ENCODE data around the gene CNPY1.

The CNPY1 gene

DNA sequence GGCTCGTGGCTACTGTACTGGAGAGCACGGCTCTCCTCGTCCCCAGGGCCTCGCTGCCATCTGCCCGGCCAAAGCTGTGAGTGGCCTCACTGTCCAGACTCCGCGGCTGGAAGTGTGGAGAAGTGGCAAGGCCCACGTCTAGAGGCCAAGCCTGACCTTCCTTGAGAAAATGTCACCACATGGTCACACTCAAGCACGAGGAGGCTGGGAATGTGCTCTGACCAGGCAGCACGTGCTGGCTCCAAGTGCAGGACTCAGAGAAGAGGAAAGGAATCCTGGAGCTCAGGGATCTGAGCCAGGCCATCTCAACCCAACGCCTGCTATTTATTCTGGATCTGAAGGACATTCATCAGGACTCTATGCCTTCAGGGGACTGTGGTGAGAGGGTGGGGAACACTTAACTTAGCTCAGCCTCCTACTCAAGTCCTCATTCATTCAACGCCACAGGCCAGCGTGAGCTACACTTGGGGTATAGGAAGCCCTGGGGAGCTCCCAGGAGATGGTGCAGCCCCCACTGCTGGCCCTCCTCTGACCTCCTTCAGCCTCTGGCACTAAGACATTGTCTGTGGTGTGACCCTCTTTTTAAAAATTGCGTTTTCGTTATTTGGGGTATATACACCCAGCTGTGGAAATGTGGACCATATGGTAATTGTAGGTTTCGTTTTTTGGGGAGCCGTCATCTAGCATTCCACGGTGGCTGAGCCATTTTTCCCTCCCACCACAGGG lies 59.4 kb downstream of the CNPY1 start:
- no peak for DNase-seq

DNA sequence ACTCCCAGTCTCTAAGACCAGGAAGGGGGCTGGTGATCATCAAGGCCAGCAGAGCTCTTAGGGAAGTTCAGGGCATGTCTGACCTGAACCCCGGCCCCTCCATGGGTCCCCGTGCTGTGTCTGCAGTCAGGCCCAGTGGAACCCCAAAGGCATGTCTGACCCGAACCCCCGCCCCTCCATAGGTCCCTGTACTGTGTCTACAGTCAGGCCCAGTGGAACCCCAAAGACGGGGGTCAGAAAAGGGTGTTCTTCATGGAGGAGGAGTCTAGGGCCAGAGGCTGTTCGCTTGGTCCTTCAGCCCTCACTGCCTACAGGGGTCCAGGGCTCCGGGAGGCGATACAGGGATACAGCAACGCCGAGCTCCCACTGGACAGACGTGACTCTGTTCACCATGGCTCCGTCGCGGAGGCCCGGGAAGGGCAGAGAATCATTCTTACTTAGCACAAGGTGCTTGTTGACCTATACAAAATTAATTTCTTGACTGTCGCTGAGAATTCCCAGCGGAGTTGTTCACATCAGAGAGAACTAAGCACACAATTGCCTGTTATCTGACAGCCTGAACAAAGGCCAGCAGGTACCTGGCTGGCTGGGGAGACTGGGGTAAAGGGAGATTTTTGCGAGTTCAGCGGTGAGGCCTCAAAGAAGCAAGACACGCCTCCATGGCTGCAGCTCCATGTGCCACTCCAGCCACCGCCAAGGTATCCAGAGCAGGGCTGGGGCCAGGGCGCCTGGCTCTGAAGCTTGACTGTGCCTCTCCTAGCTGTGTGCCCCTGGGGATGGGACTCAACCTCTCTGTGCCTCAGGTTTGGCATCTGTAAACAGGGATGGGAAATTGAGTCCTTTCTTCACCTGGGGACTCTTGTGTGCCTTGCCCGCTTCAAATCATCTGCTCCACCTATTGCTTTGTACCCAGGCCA lies 61.6 kb downstream of the CNPY1 start:
- DNase-seq, result no peak

DNA sequence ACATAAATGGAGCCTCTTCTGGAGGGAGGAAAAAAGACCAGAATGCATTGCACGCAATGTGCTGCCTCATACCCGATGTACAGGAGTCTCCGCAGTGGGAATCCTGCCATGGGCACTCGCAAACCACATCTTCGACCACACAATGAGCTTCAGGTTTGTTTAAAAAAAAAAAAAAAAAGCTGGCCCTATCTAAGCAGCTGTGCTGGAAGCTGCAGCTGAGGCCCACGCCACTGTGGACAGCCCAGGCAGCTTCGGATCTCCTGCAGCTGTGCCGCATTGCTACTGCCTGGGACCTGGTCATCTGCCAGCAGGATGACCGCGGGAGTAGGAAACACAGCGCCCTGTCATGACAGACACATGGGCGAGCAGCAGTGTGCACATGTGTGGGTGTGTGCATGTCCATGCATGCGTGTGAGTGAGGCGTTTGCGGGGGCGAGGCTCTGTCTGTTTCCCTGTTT lies 62.5 kb downstream of the CNPY1 start:
- DNase-seq, result no peak

DNA sequence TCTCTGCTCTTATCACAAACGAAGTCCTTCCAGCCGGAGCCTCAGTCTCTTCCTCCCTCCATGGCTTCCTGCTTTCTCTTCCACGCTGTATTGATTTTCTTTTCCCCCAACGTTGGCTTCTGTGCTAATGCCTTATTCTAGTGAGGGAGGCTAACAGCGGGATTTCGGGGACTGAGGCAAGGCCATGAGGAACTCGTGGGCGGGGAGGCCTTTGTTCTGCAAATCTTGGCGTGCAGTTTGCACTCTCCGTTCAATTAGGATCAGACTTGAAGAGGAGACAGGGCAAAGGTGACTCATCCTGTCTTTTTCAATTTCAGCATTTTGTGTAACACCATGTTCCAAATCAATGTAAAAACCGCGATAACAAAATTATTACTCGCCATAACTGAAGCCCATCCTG lies 63.1 kb downstream of the CNPY1 start:
- DNase-seq, result no peak

DNA sequence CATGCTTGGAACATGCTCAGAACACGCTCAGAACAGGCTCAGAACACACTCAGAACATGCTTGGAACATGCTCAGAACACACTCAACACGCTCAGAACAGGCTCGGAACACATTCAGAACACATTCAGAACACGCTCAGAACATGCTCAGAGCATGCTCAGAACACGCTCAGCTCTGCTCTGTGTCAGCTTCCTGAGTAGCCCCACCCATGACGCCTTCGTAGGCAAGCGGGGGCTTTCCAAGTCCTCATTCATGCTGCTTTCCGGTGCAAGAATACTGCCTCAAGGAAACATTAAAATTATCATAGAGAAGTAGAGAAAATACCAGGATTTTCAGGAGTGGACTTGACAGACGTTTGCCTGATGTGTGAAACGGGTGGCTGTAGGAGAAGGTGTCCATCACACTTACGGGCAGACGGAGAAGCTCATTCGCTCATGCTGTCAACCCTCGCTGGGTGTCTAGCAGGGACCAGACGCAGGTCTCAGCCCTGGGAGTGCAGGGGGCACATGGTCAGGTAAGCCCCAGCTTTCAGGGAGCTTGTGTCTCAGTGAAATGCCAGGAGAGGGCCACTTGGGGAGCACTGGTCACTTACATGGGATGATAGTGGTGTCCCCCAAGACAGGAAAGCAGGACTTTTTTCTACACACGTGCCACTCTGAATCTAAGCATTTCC lies 63.7 kb downstream of the CNPY1 start:
- DNase-seq, result no peak

DNA sequence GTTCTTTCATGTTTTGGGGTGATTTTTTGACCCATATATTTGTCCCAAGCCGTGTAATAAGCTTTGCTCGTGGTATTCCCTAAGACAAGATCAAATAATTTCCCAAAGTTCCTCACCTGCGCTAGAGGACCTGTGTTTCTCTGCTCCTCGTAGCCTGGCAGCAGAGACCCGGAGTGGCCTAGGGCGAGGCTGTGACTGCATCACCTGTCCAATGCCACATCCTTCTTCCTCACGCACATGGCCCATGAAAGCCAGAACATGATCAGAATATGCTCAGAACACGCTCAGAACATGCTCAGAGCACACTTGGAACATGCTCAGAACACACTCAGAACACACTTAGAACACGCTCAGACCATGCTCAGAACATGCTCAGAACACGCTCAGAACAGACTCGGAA lies 64.6 kb downstream of the CNPY1 start:
- no peak for DNase-seq

DNA sequence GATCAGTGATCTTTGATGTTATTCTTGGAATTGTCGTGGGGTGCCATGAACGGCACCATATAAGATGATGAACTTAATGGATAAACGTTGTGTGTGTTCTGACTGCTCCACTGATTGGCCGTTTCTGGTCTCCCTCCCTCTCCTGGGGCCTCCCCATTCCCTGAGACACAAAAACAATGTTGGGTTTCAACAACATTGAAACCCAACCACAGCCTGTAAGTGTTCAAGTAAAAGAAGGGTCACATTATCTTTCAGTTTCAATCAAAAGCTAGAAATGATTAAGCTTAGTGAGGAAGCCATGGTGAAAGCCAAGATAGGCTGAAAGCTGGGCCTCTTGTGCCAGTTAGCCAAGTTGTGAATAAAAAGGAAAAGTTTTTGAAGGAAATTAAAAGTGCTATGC lies 68.9 kb downstream of the CNPY1 start:
- no peak for DNase-seq

DNA sequence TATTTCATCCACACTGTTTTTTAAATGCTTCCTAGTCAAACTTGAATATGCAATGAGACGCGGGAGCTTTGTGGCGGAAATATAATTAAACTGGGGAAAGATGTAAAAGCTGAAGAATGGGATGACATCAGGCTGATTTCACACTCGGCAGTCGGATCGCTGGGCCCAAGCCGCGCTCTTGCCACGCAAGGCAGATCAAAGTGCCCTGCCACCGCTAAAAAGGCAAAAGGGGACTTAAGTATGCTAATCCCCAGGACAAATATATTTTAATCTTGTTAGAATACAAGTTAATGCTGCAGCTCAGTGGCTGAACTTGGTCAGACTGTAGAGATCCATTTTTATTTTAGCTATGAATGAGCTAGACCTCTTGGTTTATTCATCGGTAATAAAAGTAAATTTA lies 74.6 kb downstream of the CNPY1 start:
- no peak for DNase-seq

DNA sequence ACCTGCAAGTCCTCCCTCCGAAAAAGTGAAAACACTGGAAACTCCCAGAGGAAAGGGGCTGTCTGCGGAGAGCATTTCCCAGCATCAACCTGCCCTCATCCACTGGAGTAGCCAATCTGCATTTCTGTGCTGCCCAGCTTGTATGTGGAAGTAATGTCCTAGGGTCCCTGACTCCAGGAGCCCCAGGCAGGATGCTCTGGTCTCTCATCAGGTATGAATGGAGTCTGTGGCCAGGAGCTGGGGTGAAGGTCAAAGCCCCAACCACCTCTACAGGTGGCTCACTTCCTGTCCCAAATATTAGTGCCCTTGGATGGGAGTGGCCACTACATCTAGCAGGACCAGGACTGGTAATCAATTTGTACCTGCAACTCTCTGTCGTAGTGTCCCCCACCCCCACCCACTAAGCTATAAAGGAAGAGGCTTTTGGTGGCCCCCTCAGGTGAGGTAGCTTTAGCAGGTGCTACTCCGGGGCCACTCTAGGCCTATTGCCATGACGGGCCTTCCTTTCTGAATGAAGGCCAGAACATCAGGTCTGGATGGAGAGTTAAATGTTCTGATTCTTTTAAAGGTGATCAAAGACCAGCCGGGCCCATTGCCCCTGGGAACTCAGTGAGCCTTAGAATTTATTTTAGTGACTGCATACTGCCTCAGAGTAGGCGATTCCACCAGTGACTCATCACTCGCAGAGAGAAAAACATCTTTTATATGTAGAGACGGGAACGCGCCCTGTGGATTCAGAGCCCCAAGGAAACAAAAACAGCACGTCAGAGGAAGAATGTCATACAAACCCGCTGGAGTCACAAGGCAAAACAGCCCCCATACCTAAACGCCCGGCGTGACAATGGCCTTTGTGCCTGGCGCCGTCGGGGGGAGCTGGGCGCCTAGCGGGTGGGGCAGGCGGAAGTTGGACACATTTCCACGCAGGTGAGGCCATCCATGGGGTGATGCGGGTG lies 75.4 kb downstream of the CNPY1 start:
- DNase-seq, result no peak

DNA sequence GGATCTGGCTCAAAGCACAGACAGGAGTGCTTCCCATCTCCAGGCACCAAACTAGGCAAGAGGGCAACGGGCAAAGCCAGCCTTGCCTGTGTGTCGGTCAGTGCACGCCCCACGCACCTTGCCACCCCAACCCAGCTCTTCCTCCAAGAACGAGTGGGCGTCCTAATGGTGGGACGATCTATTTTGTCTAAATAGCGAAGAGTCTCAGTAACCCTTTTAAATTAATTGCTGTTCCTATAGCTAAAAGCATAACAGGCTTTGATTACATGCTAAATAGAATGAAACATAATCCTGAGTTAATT lies 76.2 kb downstream of the CNPY1 start:
- DNase-seq, result no peak

DNA sequence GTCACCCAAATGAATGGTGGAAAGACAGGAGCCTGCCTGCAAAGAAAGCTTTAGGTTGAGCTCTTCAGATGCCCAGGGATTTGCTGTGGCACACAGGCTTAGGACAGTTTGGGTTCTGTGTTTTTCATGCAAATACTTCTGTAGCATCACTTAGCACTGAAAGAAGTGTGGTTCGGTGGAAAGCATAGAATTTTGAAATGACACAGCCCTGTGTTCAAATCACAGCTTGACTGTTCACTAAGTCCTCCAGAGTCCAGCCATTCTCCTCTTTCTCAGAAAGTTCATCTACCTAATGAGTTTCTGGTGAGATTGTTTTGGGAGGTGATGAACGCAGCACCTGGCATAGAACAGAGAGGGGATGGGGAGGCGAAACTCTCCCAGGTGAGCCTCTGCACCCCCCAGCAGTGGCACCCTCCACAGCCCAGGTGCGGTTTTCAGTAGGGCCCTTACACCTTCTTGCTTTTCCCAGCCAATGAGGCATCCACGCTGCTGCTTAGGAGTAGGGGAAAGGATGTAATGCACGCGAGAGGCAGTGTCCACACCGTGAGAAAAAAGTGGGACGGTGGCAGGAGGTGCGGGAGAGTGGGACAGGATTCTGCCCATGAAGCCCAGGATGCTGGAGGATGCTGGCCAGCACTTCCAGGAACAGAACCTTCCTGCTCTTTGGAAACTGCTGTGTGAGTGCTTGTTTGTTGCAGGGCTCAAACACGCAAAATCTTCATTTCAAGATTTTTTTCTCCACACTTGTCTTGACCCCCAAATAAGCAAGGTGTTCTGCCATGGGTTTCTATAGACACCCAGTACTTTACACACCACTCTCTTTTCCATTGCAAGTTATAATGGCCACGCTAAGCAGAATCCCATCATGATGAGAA lies 76.8 kb downstream of the CNPY1 start:
- DNase-seq, result no peak

DNA sequence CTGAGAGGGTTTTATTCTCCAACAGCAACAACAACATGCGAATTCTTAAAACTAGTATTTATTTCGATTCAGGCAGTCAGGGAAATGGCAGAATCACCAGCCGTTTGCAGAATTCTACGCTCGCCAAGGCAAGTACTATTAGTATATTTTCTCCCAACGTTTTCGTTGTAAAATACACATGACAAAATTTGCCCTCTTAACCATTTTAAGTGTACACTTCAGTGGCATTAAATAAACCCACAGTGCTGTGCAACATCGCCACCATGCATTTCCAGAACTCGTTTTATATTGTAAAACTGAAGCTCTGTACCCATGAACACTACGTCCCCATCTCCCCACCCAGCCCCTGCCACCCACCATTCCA lies 77.6 kb downstream of the CNPY1 start:
- no peak for DNase-seq

DNA sequence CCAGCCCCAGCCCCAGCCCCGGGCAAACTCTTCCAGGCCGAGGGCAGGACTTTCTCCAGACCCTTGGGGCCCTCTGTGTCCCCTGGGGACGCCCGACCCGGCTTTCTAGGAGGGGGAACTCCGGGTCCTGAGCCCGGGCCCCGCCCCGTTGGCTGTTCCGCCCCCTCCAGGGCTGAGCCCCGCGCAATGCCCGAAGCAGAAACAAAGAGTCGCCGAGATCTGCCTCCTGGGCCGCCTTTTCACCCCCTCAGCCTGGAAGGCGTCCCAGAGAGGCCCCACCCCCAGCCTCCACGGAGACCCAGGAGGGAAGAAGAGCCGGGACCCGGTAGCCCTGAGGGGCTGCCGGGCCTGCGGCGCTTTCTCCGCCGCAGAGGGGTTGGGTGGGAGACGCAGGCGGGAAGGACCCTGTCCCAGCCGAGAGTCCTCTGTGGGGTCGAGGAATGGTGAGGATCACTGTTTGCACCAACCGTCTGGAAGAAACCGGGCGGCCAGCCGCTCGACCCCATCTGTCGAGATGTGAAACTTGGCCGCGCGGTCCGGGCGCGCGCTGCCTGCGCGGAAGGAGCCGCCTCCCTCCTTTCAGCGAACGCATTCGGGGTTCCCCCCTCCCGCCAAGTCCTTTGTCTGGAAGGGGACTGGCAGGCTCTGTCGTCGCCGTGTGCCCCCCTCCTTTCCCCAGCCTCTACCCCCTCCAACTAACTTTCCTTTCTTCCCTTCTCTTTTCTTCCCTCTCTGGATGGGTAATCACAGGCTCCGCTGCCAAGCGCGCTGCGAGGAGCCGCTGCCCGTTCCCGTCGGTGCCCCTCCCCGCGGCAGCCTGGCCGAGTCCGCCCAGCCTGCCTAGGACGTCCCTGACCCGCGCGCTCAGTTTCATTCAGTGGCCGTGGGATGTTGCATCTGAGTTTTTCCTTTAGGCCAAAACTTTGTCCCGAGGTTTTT lies 78.2 kb downstream of the CNPY1 start:
- no peak for DNase-seq

DNA sequence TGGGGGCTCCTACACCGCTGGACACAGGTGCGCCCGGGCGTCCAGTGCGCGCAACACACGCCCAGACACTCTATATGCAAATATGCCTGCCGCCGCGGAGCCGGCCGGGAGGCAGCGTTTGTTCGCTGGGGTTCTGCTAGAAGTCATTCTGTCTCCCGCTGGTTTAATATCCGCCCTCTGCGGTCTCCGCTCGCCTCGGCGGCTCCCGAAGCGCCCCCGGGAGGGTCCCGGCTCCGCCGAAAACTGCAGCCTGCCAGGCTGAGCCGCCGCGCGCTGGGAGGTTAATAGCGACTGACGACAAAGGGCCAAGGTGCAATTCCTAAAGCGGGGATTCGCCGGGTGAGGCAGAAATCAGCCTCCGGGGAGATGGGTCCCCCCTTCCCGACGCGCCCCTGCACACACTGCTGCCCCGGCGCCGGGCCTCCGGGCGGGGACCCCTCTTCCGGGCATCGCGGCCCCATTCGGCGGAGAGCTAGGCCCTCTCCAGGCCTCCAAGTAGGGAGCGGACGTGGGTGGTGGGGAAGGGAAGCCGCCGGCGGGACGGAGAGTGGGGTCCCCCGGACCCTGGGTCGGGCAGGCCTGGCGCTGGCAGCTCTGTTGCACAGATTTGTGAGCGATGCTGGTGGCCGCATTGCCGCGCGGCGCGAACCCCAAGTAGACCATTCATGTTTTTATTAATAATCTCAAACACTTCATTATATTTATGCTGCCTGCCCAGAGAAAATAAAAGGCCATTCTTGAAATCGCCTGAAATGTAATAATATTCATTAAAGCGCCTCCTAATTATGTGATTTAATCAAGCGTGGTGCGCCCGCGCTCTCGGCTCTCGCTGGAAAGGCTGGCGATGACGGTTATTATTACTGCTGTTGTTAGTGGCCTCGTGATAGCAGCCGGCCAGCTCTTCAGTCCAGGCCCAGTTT lies 79.3 kb downstream of the CNPY1 start:
- DNase-seq, result no peak

DNA sequence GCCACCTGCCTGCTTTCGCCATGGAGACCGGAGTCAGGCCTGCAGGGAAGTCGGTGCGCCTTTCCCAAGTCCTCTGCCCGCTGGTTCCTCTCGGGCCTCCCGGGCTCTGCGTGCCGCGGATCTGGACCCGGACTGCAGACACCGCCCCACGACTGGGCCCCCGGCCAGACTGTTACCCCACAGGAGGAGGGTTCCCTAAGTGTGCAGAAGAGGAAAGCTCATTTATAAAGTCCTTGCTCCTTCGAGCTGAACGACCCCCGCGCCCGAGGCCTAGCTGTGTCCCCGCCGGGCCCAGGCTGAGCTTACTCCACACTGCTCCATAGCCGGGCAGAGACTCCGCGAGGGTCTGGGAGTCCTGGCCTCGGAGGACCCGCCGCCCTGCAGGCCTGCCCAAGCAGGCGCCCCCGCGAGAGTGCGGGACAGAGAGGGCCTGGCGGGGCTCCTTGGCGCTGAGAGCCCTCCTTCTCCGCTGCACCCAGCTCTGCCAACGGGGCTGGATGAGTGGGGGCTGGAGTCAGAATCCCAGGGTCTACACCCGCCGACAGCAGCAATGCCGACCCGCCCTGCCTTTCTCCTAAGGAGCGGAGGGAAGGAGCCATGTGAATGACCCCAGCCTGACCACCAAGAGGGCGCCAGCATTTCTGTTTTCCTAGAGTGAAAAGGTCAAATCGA lies 80.1 kb downstream of the CNPY1 start:
- DNase-seq, result no peak

DNA sequence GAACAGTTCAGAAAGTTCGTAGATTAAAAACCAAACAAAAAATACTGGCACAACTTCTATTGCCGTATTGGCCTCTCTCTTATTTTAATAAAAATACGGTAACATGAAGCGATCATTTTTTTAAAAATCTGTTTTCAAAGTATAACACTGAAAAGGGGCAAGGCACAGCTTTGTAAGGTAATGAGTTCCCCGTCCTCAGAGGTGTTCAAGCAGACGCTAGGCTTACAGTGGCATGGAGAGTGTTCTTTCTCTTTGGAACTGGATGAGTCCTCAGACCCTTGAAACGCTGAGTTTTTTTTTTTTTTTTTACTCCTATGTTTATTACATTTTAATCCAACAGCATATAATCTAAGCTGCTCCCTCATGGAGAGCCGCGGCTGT lies 80.6 kb downstream of the CNPY1 start:
- no peak for DNase-seq

DNA sequence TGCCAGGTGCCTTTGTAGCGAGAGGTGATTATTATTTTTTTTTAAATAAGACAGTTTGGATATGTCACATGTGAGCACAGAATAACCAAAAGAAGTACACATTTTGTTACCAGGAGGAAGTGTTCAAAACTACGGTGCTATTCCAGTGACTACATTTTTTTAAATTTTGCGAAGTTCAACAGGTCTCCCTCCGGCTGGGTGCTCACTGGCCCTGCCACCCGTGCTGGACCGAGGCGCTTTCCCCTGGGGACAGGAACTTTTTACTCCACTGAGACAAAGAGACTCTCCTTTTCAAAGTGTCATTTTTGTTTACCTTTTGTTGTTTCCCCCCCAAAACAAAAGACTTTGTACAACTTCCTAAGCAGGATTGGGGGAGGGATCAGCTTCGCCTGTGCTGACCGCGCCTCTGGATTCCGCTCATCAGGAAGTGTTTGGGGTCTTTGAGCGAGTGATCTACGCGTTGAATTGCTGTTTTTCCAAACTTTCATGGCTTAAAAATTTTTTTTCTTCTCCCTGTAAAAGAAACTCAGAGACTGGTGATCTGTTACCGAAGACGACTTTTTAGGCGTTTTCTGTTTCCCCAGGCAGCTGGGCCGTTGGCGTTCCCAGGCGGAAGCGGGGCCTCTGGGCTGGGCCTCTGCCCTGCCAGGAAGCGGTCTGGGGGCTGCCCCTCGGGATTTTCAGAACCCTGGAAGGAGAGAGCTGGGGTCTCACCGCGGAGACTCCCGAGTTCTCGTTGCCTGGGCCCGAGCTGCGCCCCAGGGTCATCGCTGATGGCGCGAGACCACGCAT lies 81.2 kb downstream of the CNPY1 start:
- no peak for DNase-seq

DNA sequence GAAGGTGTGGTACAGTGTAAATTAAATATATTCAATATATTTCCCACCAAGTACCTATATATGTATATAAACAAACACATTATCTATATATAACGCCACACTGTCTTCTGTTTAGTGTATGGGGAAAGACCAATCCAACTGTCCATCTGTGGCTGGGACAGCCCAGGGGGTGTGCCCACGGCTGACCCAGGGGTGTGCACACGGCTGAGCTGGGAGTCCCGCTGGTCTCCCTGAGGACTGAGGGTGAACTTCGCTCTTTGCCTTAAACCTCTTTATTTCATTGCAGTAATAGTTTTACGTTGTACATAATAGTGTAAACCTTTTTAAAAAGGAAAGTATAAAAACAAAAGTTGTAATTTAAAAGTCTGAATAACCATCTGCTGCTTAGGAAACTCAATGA lies 82.2 kb downstream of the CNPY1 start:
- no peak for DNase-seq

Data from NCI-H1436 (cell line).